Measurements from ENCODE around the gene TTC4. TPM values are rescaled to one million over a fixed set of nuclear protein-coding genes. Genes with fewer than 3 reads are reported as not detected.

Gene TTC4
- total RNA-seq, 1 donor from 2014 or later, result 20.6 TPM

DNA sequence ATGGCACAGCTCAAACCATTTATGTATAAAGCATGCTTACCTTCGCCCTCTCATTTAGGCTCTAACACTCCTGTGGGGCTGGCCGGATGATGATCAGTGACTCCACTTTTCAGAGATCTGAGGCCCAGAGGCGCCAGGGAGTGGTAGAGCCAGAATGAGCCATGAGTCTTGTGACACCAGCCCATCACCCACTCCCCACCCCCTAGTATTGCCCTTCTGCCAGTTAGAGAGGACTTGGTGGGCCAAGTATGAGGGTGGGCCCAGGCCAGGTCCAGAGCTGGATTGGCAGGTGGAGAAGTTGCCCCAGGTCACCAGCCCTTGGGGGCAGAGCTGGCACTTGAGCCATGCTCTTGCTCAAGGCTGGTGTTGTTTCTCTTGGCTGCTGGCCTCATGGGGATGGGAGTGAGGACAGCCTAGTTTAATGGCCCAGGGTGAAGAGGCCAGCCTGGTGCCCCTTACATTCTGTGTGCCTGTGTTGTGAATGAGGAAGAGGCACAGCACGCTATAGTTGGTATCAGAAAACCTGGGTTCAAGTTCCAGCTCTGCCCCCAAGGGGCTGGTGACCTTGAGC lies 30.2 kb upstream of the TTC4 start:
- TF ChIP-seq, protein P1, sequence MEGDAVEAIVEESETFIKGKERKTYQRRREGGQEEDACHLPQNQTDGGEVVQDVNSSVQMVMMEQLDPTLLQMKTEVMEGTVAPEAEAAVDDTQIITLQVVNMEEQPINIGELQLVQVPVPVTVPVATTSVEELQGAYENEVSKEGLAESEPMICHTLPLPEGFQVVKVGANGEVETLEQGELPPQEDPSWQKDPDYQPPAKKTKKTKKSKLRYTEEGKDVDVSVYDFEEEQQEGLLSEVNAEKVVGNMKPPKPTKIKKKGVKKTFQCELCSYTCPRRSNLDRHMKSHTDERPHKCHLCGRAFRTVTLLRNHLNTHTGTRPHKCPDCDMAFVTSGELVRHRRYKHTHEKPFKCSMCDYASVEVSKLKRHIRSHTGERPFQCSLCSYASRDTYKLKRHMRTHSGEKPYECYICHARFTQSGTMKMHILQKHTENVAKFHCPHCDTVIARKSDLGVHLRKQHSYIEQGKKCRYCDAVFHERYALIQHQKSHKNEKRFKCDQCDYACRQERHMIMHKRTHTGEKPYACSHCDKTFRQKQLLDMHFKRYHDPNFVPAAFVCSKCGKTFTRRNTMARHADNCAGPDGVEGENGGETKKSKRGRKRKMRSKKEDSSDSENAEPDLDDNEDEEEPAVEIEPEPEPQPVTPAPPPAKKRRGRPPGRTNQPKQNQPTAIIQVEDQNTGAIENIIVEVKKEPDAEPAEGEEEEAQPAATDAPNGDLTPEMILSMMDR (IDR thresholded peaks at IDR 0.05), result no peak
- no peak overlapping the region for H3K4me3 ChIP-seq
- no peaks in the 10 kb centered on the region for H3K4me1 ChIP-seq
- H3K36me3 ChIP-seq, result peaks cover 2 to 3% of the 10 kb centered on the region in 2 donors
- intact Hi-C loops (cut with DNase I), result no loop called here
- DNase-seq (ENCODE audit: low spot score in 2 of 2), result no peak
- H3K27ac ChIP-seq, result no peak overlapping the region
- H3K9me3 ChIP-seq, result no peaks in the 10 kb centered on the region
- H3K27me3 ChIP-seq, result no peaks in the 10 kb centered on the region

GRCh38 chr1:54686155-54686554 lies 29.5 kb upstream of the TTC4 start:
- Histone ChIP-seq H3K27ac (no peak overlapping the region), H3K27me3 (no peaks in the 10 kb centered on the region), H3K9me3 (no peaks in the 10 kb centered on the region), H3K4me1 (no peaks in the 10 kb centered on the region), H3K4me3 (no peak overlapping the region), H3K36me3 (peaks cover 2 to 3% of the 10 kb centered on the region in 2 donors)
- intact Hi-C loops (cut with DNase I), result no loop called here
- TF ChIP-seq, protein P1 (IDR thresholded peaks at IDR 0.05), result no peak
- DNase-seq (ENCODE audit: low spot score in 2 of 2), result no peak

DNA sequence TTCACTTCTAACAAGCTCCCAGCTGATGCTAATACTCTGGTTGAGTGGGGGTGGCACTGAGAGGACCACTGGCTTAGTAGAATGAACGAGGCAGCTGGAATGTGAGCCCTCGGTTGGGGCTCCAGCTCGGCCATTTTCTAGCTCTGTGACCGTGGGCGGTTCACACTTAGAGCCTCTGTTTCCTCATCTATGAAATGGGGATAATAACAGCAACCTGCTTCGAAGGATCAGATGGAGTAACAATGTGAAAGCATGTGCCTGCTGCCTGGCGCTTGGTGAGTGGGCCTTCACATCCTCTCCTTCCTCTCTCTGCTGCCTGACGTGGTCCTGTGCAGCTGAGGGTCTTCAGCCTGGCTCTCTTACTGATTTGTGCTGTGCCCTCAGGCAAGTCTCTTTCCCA lies 20.9 kb upstream of the TTC4 start:
- DNase-seq (ENCODE audit: low spot score in 2 of 2), result no peak
- no peak overlapping the region for H3K27ac ChIP-seq
- intact Hi-C loops (cut with DNase I), result no loop called here
- no peaks in the 10 kb centered on the region for H3K27me3 ChIP-seq
- H3K4me3 ChIP-seq, result no peak overlapping the region
- H3K36me3 ChIP-seq, result peaks cover 3 to 6% of the 10 kb centered on the region in 2 donors
- no peaks in the 10 kb centered on the region for H3K4me1 ChIP-seq
- no peaks in the 10 kb centered on the region for H3K9me3 ChIP-seq
- TF ChIP-seq, protein P1 (IDR thresholded peaks at IDR 0.05), result no peak

GRCh38 chr1:54695221-54695620 lies 20.4 kb upstream of the TTC4 start:
- H3K27ac ChIP-seq, result no peak overlapping the region
- no peaks in the 10 kb centered on the region for H3K27me3 ChIP-seq
- H3K4me3 ChIP-seq, result no peak overlapping the region
- intact Hi-C loops (cut with DNase I), result no loop called here
- no peaks in the 10 kb centered on the region for H3K9me3 ChIP-seq
- H3K4me1 ChIP-seq, result no peaks in the 10 kb centered on the region
- peaks cover 3 to 11% of the 10 kb centered on the region in 2 donors for H3K36me3 ChIP-seq
- TF ChIP-seq, protein P1 (IDR thresholded peaks at IDR 0.05), result no peak
- no peak for DNase-seq (ENCODE audit: low spot score in 2 of 2)

GRCh38 chr1:54695764-54696163 lies 19.9 kb upstream of the TTC4 start:
- H3K27me3 ChIP-seq, result no peaks in the 10 kb centered on the region
- intact Hi-C loops (cut with DNase I), result no loop called here
- TF ChIP-seq, protein P1 (IDR thresholded peaks at IDR 0.05), result no peak
- no peaks in the 10 kb centered on the region for H3K4me1 ChIP-seq
- DNase-seq (ENCODE audit: low spot score in 2 of 2), result no peak
- H3K36me3 ChIP-seq, result peaks cover 3 to 14% of the 10 kb centered on the region in 2 donors
- no peak overlapping the region for H3K4me3 ChIP-seq
- no peak overlapping the region for H3K27ac ChIP-seq
- H3K9me3 ChIP-seq, result no peaks in the 10 kb centered on the region

DNA sequence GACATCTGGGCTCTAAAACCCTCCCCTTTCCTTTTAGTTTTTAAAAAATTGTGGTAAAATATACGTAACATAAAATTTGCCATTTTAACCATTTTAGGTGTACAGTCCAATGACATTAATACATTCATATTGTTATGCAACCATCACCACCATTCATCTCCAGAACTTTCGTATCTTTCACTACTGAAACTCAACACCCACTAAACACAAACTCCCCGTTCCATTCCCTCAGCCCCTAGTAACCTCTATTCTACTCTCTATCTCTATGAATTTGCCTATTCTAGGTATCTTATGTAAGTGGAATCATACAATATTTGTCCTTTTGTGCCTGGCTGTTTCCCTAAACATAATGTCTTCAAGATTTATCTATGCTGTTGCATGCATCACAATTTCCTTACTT lies 19.4 kb upstream of the TTC4 start:
- intact Hi-C loops (cut with DNase I), result no loop called here
- H3K36me3 ChIP-seq, result peaks cover 3 to 14% of the 10 kb centered on the region in 2 donors

More for the DNA sequence above, 19.4 kb upstream of the TTC4 start:
- DNase-seq (ENCODE audit: low spot score in 2 of 2), result no peak
- Histone ChIP-seq H3K9me3 (no peaks in the 10 kb centered on the region), H3K27me3 (no peaks in the 10 kb centered on the region), H3K4me3 (no peak overlapping the region), H3K4me1 (no peaks in the 10 kb centered on the region), H3K27ac (no peak overlapping the region)
- TF ChIP-seq, protein P1 (IDR thresholded peaks at IDR 0.05), result no peak

Data from ascending aorta (tissue), 2 donors.